Upper lobe of left lung (tissue), 4 donors: Measurements from ENCODE around the gene OR4D1.
"Not testable (repeated sequence)": the region's sequence is repeated elsewhere in the genome, so short reads cannot be mapped to it uniquely, and the experiment has no call there.

Experiments
- POLR2AphosphoS5 ChIP-seq, 2 donors: sonication (generic); formaldehyde crosslinking; IDR thresholded peaks; one replicate each; pipeline ENCODE4 v1.5.1; 2017; ENCODE audit warnings: antibody characterized with exemption in 2 of 2
- TF ChIP-seq, protein P1 (sequence below), 6 experiments: fragments of 450-650 bp in 4 of 6; fragments of 200-600 bp in 2 of 6; sonication (generic) in 2 of 6; IDR thresholded peaks; one replicate each; pipeline ENCODE4 v1.5.1; 2016 to 2019; ENCODE audit warnings: antibody characterized with exemption in 6 of 6

DNA sequence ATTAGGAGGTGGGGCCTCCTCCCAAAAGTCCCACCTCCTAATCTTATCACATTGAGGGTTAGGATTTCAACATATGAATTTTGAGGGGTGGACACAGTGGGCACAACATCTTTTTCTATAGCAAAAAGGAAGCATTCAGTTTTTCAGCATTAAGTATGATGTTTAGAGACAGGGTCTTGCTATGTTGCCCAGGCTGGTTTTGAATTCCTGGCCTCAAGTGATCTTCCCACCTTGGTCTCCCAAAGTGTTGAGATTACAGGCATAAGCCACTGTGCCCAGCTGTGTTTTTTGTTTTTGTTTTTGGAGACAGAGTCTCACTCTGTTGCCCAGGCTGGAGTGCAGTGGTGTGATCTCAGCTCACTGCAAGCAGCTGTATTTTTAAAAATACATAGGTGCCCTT lies 46.3 kb upstream of the OR4D1 start:
- TF ChIP-seq, protein P1, sequence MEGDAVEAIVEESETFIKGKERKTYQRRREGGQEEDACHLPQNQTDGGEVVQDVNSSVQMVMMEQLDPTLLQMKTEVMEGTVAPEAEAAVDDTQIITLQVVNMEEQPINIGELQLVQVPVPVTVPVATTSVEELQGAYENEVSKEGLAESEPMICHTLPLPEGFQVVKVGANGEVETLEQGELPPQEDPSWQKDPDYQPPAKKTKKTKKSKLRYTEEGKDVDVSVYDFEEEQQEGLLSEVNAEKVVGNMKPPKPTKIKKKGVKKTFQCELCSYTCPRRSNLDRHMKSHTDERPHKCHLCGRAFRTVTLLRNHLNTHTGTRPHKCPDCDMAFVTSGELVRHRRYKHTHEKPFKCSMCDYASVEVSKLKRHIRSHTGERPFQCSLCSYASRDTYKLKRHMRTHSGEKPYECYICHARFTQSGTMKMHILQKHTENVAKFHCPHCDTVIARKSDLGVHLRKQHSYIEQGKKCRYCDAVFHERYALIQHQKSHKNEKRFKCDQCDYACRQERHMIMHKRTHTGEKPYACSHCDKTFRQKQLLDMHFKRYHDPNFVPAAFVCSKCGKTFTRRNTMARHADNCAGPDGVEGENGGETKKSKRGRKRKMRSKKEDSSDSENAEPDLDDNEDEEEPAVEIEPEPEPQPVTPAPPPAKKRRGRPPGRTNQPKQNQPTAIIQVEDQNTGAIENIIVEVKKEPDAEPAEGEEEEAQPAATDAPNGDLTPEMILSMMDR (IDR thresholded peaks at IDR 0.05): not testable (repeated sequence)
- not testable (repeated sequence) for TF ChIP-seq POLR2AphosphoS5 (IDR thresholded peaks at IDR 0.05)
